ENCODE measurements around the gene GPLD1. TPM values are rescaled to one million over a fixed set of nuclear protein-coding genes. Genes with fewer than 3 reads are reported as not detected.

Gene GPLD1, protein sequence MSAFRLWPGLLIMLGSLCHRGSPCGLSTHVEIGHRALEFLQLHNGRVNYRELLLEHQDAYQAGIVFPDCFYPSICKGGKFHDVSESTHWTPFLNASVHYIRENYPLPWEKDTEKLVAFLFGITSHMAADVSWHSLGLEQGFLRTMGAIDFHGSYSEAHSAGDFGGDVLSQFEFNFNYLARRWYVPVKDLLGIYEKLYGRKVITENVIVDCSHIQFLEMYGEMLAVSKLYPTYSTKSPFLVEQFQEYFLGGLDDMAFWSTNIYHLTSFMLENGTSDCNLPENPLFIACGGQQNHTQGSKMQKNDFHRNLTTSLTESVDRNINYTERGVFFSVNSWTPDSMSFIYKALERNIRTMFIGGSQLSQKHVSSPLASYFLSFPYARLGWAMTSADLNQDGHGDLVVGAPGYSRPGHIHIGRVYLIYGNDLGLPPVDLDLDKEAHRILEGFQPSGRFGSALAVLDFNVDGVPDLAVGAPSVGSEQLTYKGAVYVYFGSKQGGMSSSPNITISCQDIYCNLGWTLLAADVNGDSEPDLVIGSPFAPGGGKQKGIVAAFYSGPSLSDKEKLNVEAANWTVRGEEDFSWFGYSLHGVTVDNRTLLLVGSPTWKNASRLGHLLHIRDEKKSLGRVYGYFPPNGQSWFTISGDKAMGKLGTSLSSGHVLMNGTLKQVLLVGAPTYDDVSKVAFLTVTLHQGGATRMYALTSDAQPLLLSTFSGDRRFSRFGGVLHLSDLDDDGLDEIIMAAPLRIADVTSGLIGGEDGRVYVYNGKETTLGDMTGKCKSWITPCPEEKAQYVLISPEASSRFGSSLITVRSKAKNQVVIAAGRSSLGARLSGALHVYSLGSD
- polyA plus RNA-seq (2013, experiment 1 of 2), result 1.2 TPM
- 1.3 TPM for polyA plus RNA-seq (2013, experiment 2 of 2)

DNA sequence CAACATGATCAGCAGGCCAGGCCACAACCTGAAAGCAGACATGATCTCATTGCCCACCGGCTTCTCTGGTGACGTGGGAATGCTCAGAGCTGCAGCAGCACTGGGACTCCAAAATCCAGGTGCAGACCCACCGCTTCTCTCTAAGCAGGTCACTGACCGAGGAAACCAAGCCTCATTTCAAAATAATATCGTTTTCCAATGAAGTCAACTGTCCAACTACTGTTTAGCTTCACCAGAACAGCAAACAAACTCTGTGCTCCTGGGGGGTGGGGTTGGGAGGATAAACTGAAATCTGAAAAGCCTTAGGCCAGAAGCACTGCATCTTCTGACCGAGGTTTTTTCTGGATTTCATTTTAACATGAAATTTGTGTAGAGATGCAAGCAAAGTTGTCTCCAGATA, at the start of gene GPLD1:
TSS of gene GPLD1 (minus strand) at position 109 of the 400 bp plus-strand sequence. CDS start at position 42, 67 bp downstream.
- H2BK5ac ChIP-seq (ENCODE audit: low read length), result no peak within 1 kb of the TSS
- H4K5ac ChIP-seq (ENCODE audit: low read length), result no peak within 1 kb of the TSS
- no peak within 1 kb of the TSS for H3K56ac ChIP-seq (ENCODE audit: low read length)
- no peak within 1 kb of the TSS for H3K9ac ChIP-seq (ENCODE audit: low read length)
- no peak within 1 kb of the TSS for H2AK5ac ChIP-seq (ENCODE audit: low read length)
- no peak within 1 kb of the TSS for H3K18ac ChIP-seq (ENCODE audit: low read length)
- H3K23ac ChIP-seq (ENCODE audit: low read length), result no peak within 1 kb of the TSS
- no peak within 1 kb of the TSS for H4K8ac ChIP-seq (ENCODE audit: low read depth, low read length)
- no peaks in the 10 kb centered on the region for H3K79me1 ChIP-seq (ENCODE audit: low read length)
- no peak within 1 kb of the TSS for H3K4ac ChIP-seq (ENCODE audit: low read depth, low read length)
- no peak within 1 kb of the TSS for H3K27ac ChIP-seq (ENCODE audit: low read depth, low read length)
- no peaks in the 10 kb centered on the region for H3K36me3 ChIP-seq (ENCODE audit: control insufficient read depth, insufficient read depth, low read length)
- peaks cover 3% of the 10 kb centered on the region for H3K4me1 ChIP-seq (ENCODE audit: control insufficient read depth, low read depth, low read length)
- H3K27me3 ChIP-seq (ENCODE audit: insufficient read depth, low read length, poor library complexity), result no peaks in the 10 kb centered on the region
- H2BK15ac ChIP-seq (replicated peaks; ENCODE audit: low read depth), result no peak within 1 kb of the TSS
- no peak within 1 kb of the TSS for H2BK120ac ChIP-seq (ENCODE audit: low read depth, low read length)
- no peak within 1 kb of the TSS for H3K4me3 ChIP-seq (ENCODE audit: low read length)
- no peak for DNase-seq
- no peak within 1 kb of the TSS for H3K4me2 ChIP-seq (ENCODE audit: low read length)
- no CpG with 5 or more reads among the region's 6 CpGs for WGBS (ENCODE audit: extremely low coverage, insufficient coverage, low lambda C conversion rate)
- H3K79me2 ChIP-seq (ENCODE audit: control insufficient read depth, insufficient read depth, low read length), result no peaks in the 10 kb centered on the region

DNA sequence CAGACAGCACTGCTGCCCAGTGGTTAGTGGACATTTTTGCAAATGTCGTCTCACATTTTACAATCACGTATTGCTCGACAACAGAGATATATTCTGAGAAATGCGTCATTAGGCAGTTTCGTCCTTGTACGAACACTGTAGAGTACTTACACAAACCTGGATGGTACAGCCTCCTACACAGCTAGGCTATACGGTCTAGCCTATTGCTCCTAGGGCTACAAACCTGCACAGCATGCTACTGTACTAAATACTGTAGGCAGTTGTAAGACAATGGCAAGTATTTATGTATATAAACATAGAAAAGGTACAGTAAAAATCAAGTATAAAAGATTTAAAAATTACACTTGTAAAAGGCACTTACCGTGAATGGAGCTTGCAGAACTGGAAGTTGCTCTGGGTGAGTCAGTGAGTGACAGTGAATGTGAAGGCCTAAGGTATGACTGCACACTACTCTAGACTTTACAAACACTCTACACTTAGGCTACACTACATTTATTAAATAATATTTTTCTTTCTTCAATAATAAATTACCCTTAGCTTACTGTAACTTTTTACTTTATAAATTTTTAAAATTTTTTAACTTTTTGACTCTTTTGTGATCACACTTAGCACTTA, 48.5 kb upstream of the GPLD1 start:
- Histone ChIP-seq H3K79me2 (ENCODE audit: control insufficient read depth, insufficient read depth, low read length) (no peaks in the 10 kb centered on the region), H2BK15ac (replicated peaks; ENCODE audit: low read depth) (no peak overlapping the region), H3K9ac (ENCODE audit: low read length) (no peak overlapping the region), H2AK5ac (ENCODE audit: low read length) (no peak overlapping the region), H3K4ac (ENCODE audit: low read depth, low read length) (no peak overlapping the region), H4K8ac (ENCODE audit: low read depth, low read length) (no peak overlapping the region), H3K18ac (ENCODE audit: low read length) (no peak overlapping the region), H2BK5ac (ENCODE audit: low read length) (no peak overlapping the region), H3K23ac (ENCODE audit: low read length) (no peak overlapping the region), H3K4me2 (ENCODE audit: low read length) (no peak overlapping the region), H3K4me3 (ENCODE audit: low read length) (no peak overlapping the region), H3K79me1 (ENCODE audit: low read length) (no peaks in the 10 kb centered on the region), H2BK120ac (ENCODE audit: low read depth, low read length) (no peak overlapping the region), H3K27me3 (ENCODE audit: insufficient read depth, low read length, poor library complexity) (no peaks in the 10 kb centered on the region), H4K5ac (ENCODE audit: low read length) (no peak overlapping the region), H3K56ac (ENCODE audit: low read length) (no peak overlapping the region), H3K4me1 (ENCODE audit: control insufficient read depth, low read depth, low read length) (peaks cover 2% of the 10 kb centered on the region), H3K36me3 (ENCODE audit: control insufficient read depth, insufficient read depth, low read length) (no peaks in the 10 kb centered on the region), H3K27ac (ENCODE audit: low read depth, low read length) (no peak overlapping the region)
- no peak for DNase-seq
- no CpG with 5 or more reads among the region's 8 CpGs for WGBS (ENCODE audit: extremely low coverage, insufficient coverage, low lambda C conversion rate)

DNA sequence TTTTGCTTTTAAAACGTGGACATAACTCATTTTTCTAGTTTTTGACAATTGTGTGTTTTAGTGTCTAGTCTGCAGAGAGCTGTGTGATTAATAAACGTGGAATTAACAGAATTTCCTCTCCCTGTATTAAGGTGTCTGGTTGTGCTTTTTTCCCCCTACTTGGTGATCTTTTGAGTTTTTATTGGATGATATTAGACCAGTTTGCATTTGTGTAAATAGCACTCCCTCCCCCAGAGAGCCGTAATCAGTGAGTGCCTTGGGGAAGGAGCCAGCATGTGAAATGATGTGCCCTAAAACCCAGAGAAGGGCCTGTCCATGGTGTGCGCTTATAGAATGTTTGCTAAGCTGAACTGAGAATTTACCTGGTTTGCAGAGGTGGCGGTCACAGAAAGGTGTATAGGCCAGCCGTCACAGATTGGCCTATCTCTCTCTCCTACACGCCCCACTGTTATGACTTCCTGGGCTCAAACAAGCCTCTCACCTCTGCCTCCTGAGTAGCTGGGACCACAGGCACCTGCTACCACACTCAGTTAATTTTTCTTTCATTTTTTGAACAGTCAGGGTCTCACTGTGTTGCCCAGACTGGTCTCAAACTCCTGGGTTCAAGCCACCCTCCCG, 47.8 kb upstream of the GPLD1 start:
- Histone ChIP-seq H3K4me3 (ENCODE audit: low read length) (no peak overlapping the region), H3K18ac (ENCODE audit: low read length) (no peak overlapping the region), H3K4me2 (ENCODE audit: low read length) (no peak overlapping the region), H3K36me3 (ENCODE audit: control insufficient read depth, insufficient read depth, low read length) (no peaks in the 10 kb centered on the region), H3K56ac (ENCODE audit: low read length) (no peak overlapping the region), H2BK15ac (replicated peaks; ENCODE audit: low read depth) (no peak overlapping the region), H4K8ac (ENCODE audit: low read depth, low read length) (no peak overlapping the region), H3K23ac (ENCODE audit: low read length) (no peak overlapping the region), H2AK5ac (ENCODE audit: low read length) (no peak overlapping the region), H3K9ac (ENCODE audit: low read length) (no peak overlapping the region), H4K5ac (ENCODE audit: low read length) (no peak overlapping the region), H3K27ac (ENCODE audit: low read depth, low read length) (no peak overlapping the region), H3K4me1 (ENCODE audit: control insufficient read depth, low read depth, low read length) (peaks cover 2% of the 10 kb centered on the region), H2BK120ac (ENCODE audit: low read depth, low read length) (no peak overlapping the region), H3K27me3 (ENCODE audit: insufficient read depth, low read length, poor library complexity) (no peaks in the 10 kb centered on the region), H2BK5ac (ENCODE audit: low read length) (no peak overlapping the region), H3K4ac (ENCODE audit: low read depth, low read length) (no peak overlapping the region), H3K79me2 (ENCODE audit: control insufficient read depth, insufficient read depth, low read length) (no peaks in the 10 kb centered on the region), H3K79me1 (ENCODE audit: low read length) (no peaks in the 10 kb centered on the region)
- no peak for DNase-seq
- no CpG with 5 or more reads among the region's 8 CpGs for WGBS (ENCODE audit: extremely low coverage, insufficient coverage, low lambda C conversion rate)

DNA sequence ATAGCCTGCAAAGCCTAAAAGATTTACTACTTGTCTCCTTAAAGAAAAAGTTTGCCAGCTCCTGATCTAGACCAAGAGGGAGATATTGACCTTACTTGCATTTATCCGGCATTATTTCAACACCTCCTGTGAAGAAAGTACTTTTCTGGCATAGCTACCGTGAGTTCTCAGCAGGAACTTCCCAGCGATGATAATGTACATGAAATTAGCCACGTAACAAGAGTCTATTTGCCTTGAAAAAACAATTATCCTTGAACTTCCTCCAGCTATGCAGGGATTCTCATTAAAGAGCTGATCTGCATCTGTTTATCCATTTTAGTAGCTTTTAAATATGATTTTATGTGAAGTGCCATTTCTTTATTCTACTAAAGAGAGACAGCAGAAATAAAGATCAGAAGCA, 47.1 kb upstream of the GPLD1 start:
- H3K79me2 ChIP-seq (ENCODE audit: control insufficient read depth, insufficient read depth, low read length), result no peaks in the 10 kb centered on the region
- DNase-seq, result no peak
- no peak overlapping the region for H2BK5ac ChIP-seq (ENCODE audit: low read length)
- no peak overlapping the region for H3K9ac ChIP-seq (ENCODE audit: low read length)
- no peak overlapping the region for H4K5ac ChIP-seq (ENCODE audit: low read length)
- no peak overlapping the region for H3K27ac ChIP-seq (ENCODE audit: low read depth, low read length)
- H3K4me3 ChIP-seq (ENCODE audit: low read length), result no peak overlapping the region
- H2BK120ac ChIP-seq (ENCODE audit: low read depth, low read length), result no peak overlapping the region
- peaks cover 2% of the 10 kb centered on the region for H3K4me1 ChIP-seq (ENCODE audit: control insufficient read depth, low read depth, low read length)
- H3K56ac ChIP-seq (ENCODE audit: low read length), result no peak overlapping the region
- no peaks in the 10 kb centered on the region for H3K27me3 ChIP-seq (ENCODE audit: insufficient read depth, low read length, poor library complexity)
- H3K18ac ChIP-seq (ENCODE audit: low read length), result no peak overlapping the region
- no peak overlapping the region for H2AK5ac ChIP-seq (ENCODE audit: low read length)
- no peak overlapping the region for H2BK15ac ChIP-seq (replicated peaks; ENCODE audit: low read depth)
- WGBS (ENCODE audit: extremely low coverage, insufficient coverage, low lambda C conversion rate), result no CpG with 5 or more reads among the region's 4 CpGs
- no peak overlapping the region for H3K23ac ChIP-seq (ENCODE audit: low read length)
- H3K4me2 ChIP-seq (ENCODE audit: low read length), result no peak overlapping the region
- no peak overlapping the region for H4K8ac ChIP-seq (ENCODE audit: low read depth, low read length)
- H3K4ac ChIP-seq (ENCODE audit: low read depth, low read length), result no peak overlapping the region
- no peaks in the 10 kb centered on the region for H3K79me1 ChIP-seq (ENCODE audit: low read length)
- H3K36me3 ChIP-seq (ENCODE audit: control insufficient read depth, insufficient read depth, low read length), result no peaks in the 10 kb centered on the region

DNA sequence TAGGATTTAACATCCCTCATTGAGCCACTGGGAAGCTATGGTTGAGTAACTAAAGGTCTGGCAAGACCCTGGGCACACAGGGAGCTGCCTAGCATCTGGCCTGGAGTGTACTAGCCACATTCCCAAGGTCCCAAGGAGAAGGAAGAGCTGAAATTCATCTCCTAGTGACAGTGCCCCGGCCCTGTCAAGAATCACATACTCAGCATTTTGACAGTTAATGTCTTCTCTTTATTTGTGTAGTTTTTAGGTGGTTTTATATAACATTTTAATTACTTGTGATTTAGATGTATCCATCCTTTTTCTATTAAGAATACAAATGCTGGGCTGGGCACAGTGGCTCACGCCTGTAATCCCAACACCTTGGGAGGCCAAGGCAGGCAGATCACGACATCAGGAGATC, 45.8 kb upstream of the GPLD1 start:
- no peak overlapping the region for H3K18ac ChIP-seq (ENCODE audit: low read length)
- no peaks in the 10 kb centered on the region for H3K79me1 ChIP-seq (ENCODE audit: low read length)
- no peaks in the 10 kb centered on the region for H3K36me3 ChIP-seq (ENCODE audit: control insufficient read depth, insufficient read depth, low read length)
- no peak overlapping the region for H4K8ac ChIP-seq (ENCODE audit: low read depth, low read length)
- no peak overlapping the region for H2BK5ac ChIP-seq (ENCODE audit: low read length)
- H2BK15ac ChIP-seq (replicated peaks; ENCODE audit: low read depth), result no peak overlapping the region
- no peaks in the 10 kb centered on the region for H3K79me2 ChIP-seq (ENCODE audit: control insufficient read depth, insufficient read depth, low read length)
- H3K4ac ChIP-seq (ENCODE audit: low read depth, low read length), result no peak overlapping the region
- no peak overlapping the region for H3K27ac ChIP-seq (ENCODE audit: low read depth, low read length)
- no peak overlapping the region for H2BK120ac ChIP-seq (ENCODE audit: low read depth, low read length)
- no peaks in the 10 kb centered on the region for H3K27me3 ChIP-seq (ENCODE audit: insufficient read depth, low read length, poor library complexity)
- H2AK5ac ChIP-seq (ENCODE audit: low read length), result no peak overlapping the region
- H4K5ac ChIP-seq (ENCODE audit: low read length), result no peak overlapping the region
- DNase-seq, result no peak
- H3K4me1 ChIP-seq (ENCODE audit: control insufficient read depth, low read depth, low read length), result peaks cover 2% of the 10 kb centered on the region
- H3K56ac ChIP-seq (ENCODE audit: low read length), result no peak overlapping the region
- H3K4me2 ChIP-seq (ENCODE audit: low read length), result no peak overlapping the region
- H3K4me3 ChIP-seq (ENCODE audit: low read length), result no peak overlapping the region
- H3K9ac ChIP-seq (ENCODE audit: low read length), result no peak overlapping the region
- H3K23ac ChIP-seq (ENCODE audit: low read length), result no peak overlapping the region
- no CpG with 5 or more reads among the region's 3 CpGs for WGBS (ENCODE audit: extremely low coverage, insufficient coverage, low lambda C conversion rate)
